Measurements from ENCODE around the gene EME2.
A peak's percentile ranks its signal among the peaks of the same experiment; 100 is the strongest.

The EME2 gene

DNA sequence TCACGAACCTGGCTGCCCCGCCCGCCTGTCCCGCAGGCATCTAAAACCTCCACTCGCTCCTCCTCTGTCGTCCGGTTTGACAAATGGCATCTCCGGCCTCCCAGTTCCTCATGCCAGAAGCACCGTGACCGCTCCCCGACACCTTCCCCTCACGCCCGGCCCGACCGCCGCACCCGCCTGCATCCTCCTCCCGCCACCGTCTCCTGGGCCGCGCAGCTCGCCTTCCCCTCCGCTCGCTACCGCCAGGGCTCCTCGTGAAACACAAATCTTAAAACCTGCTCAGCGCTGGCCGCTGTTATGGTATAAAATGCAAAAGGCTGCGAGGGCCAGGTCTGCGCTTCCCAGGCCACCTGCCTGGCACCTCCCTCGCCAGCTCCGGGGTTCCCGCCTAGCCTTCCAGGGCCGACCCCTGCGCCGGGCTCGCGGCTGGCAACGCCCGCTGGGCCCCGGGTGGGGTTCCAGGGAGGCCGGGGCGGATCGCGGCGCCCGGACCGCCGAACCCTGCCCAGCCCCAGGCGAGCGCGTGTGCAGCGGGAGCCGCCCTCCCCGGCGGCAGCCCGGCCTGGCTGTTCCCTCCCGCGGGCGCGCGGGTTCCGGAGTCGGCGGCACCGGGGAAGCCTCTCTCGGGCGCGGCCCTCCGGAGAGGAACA lies 9.3 kb downstream of the EME2 start:
- TF ChIP-seq, protein P1, sequence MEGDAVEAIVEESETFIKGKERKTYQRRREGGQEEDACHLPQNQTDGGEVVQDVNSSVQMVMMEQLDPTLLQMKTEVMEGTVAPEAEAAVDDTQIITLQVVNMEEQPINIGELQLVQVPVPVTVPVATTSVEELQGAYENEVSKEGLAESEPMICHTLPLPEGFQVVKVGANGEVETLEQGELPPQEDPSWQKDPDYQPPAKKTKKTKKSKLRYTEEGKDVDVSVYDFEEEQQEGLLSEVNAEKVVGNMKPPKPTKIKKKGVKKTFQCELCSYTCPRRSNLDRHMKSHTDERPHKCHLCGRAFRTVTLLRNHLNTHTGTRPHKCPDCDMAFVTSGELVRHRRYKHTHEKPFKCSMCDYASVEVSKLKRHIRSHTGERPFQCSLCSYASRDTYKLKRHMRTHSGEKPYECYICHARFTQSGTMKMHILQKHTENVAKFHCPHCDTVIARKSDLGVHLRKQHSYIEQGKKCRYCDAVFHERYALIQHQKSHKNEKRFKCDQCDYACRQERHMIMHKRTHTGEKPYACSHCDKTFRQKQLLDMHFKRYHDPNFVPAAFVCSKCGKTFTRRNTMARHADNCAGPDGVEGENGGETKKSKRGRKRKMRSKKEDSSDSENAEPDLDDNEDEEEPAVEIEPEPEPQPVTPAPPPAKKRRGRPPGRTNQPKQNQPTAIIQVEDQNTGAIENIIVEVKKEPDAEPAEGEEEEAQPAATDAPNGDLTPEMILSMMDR (conservative IDR thresholded peaks at IDR 0.05), result no peak; the same call in 1 of the 2 replicates
- TF ChIP-seq ZFX (IDR thresholded peaks at IDR 0.05), result peak; percentile 35; the same call in 1 of the 2 replicates
- H3K27ac ChIP-seq, result peak overlapping the region; percentile 81

DNA sequence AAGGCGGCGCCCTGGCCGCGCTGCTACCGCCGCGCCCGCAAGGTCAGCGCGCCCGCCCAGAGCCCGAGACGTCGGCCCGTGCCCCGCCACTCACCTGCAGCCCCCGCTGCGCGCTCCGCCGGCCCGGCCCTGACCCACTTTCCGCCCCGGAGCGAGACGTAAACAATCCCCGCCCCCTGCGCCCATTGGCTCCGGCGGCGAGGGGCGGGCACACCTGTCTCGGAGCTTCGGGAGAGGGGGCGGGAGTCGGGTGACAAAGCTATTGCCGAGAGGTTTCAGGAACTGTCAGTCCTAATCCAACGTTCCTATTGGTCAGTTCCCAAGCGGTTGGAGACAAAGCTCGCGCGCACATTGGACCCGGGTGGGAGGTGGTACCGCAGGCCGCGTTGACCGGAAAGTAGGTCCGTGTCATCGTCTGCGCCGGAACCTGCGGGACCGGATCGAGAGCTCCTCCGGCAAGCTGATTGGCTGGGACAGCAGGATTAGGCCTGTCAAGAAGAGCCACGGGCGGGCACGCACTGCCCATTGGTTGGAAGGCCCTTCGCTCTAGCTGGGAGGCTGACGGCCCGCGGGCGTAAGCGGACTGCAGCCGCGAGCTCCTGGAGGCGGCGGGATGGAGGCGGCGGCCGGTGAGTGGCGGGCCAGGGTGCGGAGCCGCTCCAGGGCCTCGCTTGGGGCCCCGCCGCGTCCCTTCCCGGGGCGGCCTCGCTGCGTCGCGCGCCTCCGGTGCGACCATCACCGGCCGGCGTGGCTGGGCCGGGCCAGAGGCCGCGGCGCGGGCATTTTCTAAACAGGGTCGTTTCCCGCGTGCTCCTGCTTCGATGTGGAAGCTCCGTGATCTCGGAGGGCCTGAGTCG lies 10.0 kb downstream of the EME2 start, which contains the start of the genes NUBP2 and SPSB3:
Gene NUBP2, plus strand, starts transcription at position 553 of the 857 bp plus-strand sequence. Its CDS starts 61 bp downstream, at position 614.
Gene SPSB3, minus strand, starts transcription at position 164 of the 857 bp plus-strand sequence. CDS start 1,088 bp downstream, outside the sequence.
- TF ChIP-seq, protein P1 (conservative IDR thresholded peaks at IDR 0.05), result no peak
- TF ChIP-seq ZFX (IDR thresholded peaks at IDR 0.05), result peak; percentile 55; the same call in 1 of the 2 replicates
- peak within 1 kb of the TSS; percentile 81 for H3K27ac ChIP-seq

DNA sequence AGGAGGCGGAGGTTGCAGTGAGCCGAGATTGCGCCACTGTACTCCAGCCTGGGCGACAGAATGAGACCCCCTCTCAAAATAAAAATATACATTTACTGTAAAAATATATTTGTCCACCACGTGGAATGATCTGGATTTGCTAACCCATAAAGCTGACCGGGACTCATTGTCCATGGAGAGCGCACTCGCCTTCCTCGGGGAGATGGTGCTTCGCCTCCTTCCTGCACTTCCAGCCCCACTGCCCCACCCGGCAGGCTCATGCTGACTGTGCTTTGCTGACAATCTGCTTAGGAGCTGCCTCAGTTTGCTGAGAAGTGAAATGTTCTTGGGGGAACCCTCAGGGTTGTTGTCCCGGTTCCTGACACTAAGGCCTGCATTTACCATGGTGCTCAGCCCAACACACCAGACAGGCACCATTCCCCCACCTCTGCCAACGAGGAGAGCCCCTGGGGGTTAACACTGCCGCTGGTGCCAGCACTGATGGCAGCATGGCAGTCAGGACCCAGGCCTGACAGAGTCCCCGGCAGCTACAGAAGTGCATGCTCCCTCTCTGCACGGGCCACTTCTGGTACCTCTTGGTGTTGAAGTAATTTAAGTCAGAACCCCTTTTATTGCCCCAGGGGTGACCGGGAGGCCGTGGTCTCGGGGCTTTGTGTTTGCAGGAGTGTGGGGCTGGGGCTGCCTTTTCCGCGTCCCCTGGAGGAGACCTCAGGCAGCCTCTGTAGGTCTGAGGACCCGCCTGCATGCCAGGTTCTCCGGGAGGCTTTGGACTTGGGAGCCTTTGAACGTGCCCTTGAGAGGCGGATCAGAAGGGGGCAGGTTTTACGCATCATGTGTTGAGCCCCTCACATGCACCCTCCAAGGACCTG lies 12.6 kb downstream of the EME2 start:
- H3K27ac ChIP-seq, result no peak overlapping the region
- TF ChIP-seq, protein P1 (conservative IDR thresholded peaks at IDR 0.05), result no peak
- TF ChIP-seq ZFX (IDR thresholded peaks at IDR 0.05), result no peak

DNA sequence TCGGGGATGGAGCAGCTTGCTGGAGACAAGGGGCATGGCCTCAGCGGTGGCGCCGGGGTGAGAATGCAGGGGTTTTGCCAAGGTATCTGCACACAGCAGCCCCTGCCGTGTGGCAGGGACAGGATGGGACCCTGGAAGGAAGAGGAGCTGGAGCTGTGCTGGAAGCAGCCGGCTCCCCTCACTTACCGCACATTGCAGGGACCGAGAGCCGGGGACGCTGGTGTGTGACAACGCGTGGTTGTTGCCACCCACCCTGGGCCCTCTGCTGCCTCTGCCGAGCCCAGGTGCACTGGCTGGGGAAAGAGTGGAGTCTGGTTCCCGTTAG lies 13.2 kb downstream of the EME2 start:
- TF ChIP-seq, protein P1 (conservative IDR thresholded peaks at IDR 0.05), result no peak
- TF ChIP-seq ZFX (IDR thresholded peaks at IDR 0.05), result no peak
- no peak overlapping the region for H3K27ac ChIP-seq

DNA sequence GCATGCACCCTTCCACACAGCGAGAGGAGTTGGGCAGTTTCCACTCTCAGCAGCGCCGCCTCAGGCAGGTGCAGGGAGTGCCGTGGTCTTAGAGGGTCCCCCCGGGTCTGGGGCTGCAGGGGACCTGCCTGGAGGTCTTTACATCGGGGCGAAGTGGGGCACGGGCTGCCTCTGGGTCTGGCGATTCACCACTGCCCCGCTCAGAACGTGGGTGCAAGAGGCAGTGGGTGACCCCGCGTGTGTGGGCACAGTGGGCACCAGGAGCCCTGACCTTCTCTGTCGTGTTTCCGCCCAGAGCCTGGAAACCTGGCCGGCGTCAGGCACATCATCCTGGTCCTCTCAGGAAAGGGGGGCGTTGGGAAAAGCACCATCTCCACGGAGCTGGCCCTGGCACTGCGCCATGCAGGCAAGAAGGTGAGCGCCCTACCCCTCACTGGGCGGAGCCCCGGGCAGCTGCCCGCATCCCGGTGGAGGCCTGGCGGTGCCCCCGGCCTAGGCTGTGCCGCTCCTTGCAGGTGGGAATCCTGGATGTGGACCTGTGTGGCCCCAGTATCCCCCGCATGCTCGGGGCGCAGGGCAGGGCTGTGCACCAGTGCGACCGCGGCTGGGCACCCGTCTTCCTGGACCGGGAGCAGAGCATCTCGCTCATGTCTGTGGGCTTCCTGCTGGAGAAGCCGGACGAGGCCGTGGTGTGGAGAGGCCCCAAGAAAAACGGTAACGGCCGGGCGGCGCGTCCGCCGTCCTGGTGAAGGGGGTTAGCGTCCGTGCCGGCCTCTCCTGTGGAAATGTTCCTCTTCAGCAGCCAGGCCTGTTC lies 13.8 kb downstream of the EME2 start:
- TF ChIP-seq ZFX (IDR thresholded peaks at IDR 0.05), result no peak
- TF ChIP-seq, protein P1 (conservative IDR thresholded peaks at IDR 0.05), result no peak
- H3K27ac ChIP-seq, result no peak overlapping the region

DNA sequence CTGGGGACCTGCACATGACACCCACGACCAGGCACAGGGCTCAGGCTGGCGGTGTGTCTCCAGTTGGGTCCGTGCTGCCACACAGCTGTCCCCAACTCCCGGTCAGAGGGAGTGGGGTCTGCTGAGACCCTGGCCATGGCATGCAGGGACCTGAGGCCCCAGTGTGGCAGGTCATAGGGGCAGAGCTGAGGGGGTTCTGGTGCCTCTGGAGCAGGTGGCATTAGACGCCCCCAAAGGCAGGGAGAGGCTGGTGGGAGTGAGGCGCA lies 14.4 kb downstream of the EME2 start:
- TF ChIP-seq, protein P1 (conservative IDR thresholded peaks at IDR 0.05), result no peak
- TF ChIP-seq ZFX (IDR thresholded peaks at IDR 0.05), result no peak
- H3K27ac ChIP-seq, result no peak overlapping the region
